HG03066 (cell line): ENCODE results near the gene CCDC87.
"Not testable (repeated sequence)": the region's sequence is repeated elsewhere in the genome, so short reads cannot be mapped to it uniquely, and the experiment has no call there.

Experiments
- ATAC-seq: cut with Tn5 transposase; IDR thresholded peaks from one replicate; pipeline ENCODE4 v1.9.1; 2021; ENCODE audit warnings: low read depth; ENCODE audit not compliant: unreplicated experiment

The CCDC87 gene

GRCh38 chr11:66616379-66617154 lies 23.7 kb upstream of the CCDC87 start, which contains the start of gene RBM14:
Gene RBM14, plus strand, starts transcription at chr11:66616630. Its CDS starts 91 bp downstream, at chr11:66616721.
- ATAC-seq: peak; percentile 87

GRCh38 chr11:66614073-66614472 lies 21.2 kb upstream of the CCDC87 start:
- ATAC-seq: no peak

- no peak for ATAC-seq
Measured at GRCh38 chr11:66612458-66612857, 19.6 kb upstream of the CCDC87 start.

- no peak for ATAC-seq
Measured at GRCh38 chr11:66609721-66610617, 17.1 kb upstream of the CCDC87 start.

- no peak for ATAC-seq
Measured at GRCh38 chr11:66607126-66607834, 14.4 kb upstream of the CCDC87 start.

- not testable (repeated sequence) for ATAC-seq
Measured at GRCh38 chr11:66606608-66607007, 13.7 kb upstream of the CCDC87 start.

- ATAC-seq: no peak
Measured at GRCh38 chr11:66604155-66604554, 11.3 kb upstream of the CCDC87 start.

- ATAC-seq: no peak
Measured at GRCh38 chr11:66603072-66603471, 10.2 kb upstream of the CCDC87 start.

- ATAC-seq: no peak
Measured at GRCh38 chr11:66600631-66601233, 7.9 kb upstream of the CCDC87 start.

GRCh38 chr11:66600219-66600618 lies 7.4 kb upstream of the CCDC87 start:
- ATAC-seq: no peak

- no peak for ATAC-seq
Measured at GRCh38 chr11:66598993-66599392, 6.1 kb upstream of the CCDC87 start.

- no peak for ATAC-seq
Measured at GRCh38 chr11:66595245-66595904, 2.5 kb upstream of the CCDC87 start.

- ATAC-seq: no peak
Measured at GRCh38 chr11:66593650-66594049, 787 bp upstream of the CCDC87 start.

- peak; percentile 16 for ATAC-seq
Measured at GRCh38 chr11:66593303-66593635, 406 bp upstream of the CCDC87 start.

GRCh38 chr11:66591175-66591574 lies 1.7 kb downstream of the CCDC87 start:
- no peak for ATAC-seq

- no peak for ATAC-seq
Measured at GRCh38 chr11:66589996-66590675, 2.7 kb downstream of the CCDC87 start.

GRCh38 chr11:66589315-66589714 lies 3.5 kb downstream of the CCDC87 start:
- not testable (repeated sequence) for ATAC-seq

- no peak for ATAC-seq
Measured at GRCh38 chr11:66586136-66586535, 6.7 kb downstream of the CCDC87 start.

- not testable (repeated sequence) for ATAC-seq
Measured at GRCh38 chr11:66585447-66585846, 7.4 kb downstream of the CCDC87 start.
